Activated T-cell treated with anti-CD3 and anti-CD28 coated beads, Interleukin-2, amount 50 U/mL, for 1 hour (primary cell): ENCODE measurements around the gene ACVR2A.

Experiments used
- DNase-seq: peaks from one replicate; pipeline ENCODE4 v3.0.0-alpha.2; 2020

The ACVR2A gene

GRCh38 chr2:147844697-147845410, at the start of gene ACVR2A:
ACVR2A (plus strand) TSS chr2:147845029; CDS start chr2:147845153, 124 bp downstream.
- DNase-seq, result peak; percentile 56

GRCh38 chr2:147800316-147800715, 44.5 kb upstream of the ACVR2A start:
- DNase-seq, result no peak

- DNase-seq, result no peak
These were observed 38.0 kb upstream of the ACVR2A start for GRCh38 chr2:147806846-147807245.

GRCh38 chr2:147808520-147808919, 36.3 kb upstream of the ACVR2A start:
- no peak for DNase-seq

- DNase-seq, result no peak
These were observed 33.7 kb upstream of the ACVR2A start for GRCh38 chr2:147810883-147811765.

GRCh38 chr2:147818741-147819140, 26.1 kb upstream of the ACVR2A start:
- DNase-seq, result no peak

- no peak for DNase-seq
These were observed 20.2 kb upstream of the ACVR2A start for GRCh38 chr2:147824620-147825019.

- DNase-seq, result no peak
These were observed 18.3 kb upstream of the ACVR2A start for GRCh38 chr2:147826278-147827087.

- no peak for DNase-seq
These were observed 17.8 kb upstream of the ACVR2A start for GRCh38 chr2:147827088-147827375.

- no peak for DNase-seq
These were observed 15.7 kb upstream of the ACVR2A start for GRCh38 chr2:147829106-147829505.

GRCh38 chr2:147836099-147836498, 8.7 kb upstream of the ACVR2A start:
- DNase-seq, result no peak

- DNase-seq, result no peak
These were observed 1.4 kb upstream of the ACVR2A start for GRCh38 chr2:147843391-147843863.

GRCh38 chr2:147843864-147844696, 749 bp upstream of the ACVR2A start:
- peak; percentile 87 for DNase-seq

- no peak for DNase-seq
These were observed 662 bp downstream of the ACVR2A start for GRCh38 chr2:147845411-147845971.

- DNase-seq, result no peak
These were observed 1.7 kb downstream of the ACVR2A start for GRCh38 chr2:147846412-147847081.

- DNase-seq, result no peak
These were observed 3.0 kb downstream of the ACVR2A start for GRCh38 chr2:147847746-147848391.

GRCh38 chr2:147850838-147851237, 6.0 kb downstream of the ACVR2A start:
- DNase-seq, result no peak

GRCh38 chr2:147851244-147851930, 6.6 kb downstream of the ACVR2A start:
- no peak for DNase-seq

- DNase-seq, result no peak
These were observed 9.8 kb downstream of the ACVR2A start for GRCh38 chr2:147854557-147855134.

GRCh38 chr2:147855316-147855715, 10.5 kb downstream of the ACVR2A start:
- DNase-seq, result no peak
